ENCODE results near the gene TIE1. TPM values are rescaled to one million over a fixed set of nuclear protein-coding genes. Genes with fewer than 3 reads are reported as not detected.

Gene TIE1
- total RNA-seq, 1 donor from 2014 or later: 48.5 TPM

DNA sequence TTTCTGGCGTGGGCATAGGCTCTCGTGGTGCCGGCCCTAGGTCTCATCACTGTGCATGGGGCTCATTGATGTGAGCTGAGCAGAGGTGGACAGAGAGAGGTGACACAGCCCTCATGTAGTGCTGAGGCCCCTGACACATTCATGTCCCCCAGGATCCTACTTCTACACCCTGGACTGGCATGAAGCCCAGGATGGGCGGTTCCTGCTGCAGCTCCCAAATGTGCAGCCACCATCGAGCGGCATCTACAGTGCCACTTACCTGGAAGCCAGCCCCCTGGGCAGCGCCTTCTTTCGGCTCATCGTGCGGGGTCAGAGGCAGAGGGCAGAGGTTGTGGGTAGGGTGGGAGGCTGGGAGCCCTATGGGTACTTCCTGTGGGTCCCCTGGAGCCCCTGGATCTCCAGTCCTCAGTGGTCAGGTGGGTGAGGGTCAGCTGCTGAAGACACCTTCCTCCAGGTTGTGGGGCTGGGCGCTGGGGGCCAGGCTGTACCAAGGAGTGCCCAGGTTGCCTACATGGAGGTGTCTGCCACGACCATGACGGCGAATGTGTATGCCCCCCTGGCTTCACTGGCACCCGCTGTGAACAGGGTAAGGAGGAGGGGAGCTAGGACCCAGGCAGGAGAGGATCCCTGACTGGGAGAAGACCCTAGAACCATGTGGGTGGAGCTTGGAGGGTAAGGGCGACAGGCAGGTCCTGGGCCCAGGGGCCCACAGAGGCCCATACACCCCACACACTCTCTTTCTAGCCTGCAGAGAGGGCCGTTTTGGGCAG, 6.1 kb downstream of the TIE1 start:
- ATAC-seq (peak in 1 of 2 donors; percentile 2), DNase-seq (peak; percentile 49)
- no peaks in the 10 kb centered on the region for H3K9me3 ChIP-seq
- no peaks in the 10 kb centered on the region for H3K27me3 ChIP-seq (ENCODE audit: low read depth)
- peak overlapping the region; percentile 31 for H3K27ac ChIP-seq
- peaks cover 8% of the 10 kb centered on the region for H3K36me3 ChIP-seq
- TF ChIP-seq, protein P1, sequence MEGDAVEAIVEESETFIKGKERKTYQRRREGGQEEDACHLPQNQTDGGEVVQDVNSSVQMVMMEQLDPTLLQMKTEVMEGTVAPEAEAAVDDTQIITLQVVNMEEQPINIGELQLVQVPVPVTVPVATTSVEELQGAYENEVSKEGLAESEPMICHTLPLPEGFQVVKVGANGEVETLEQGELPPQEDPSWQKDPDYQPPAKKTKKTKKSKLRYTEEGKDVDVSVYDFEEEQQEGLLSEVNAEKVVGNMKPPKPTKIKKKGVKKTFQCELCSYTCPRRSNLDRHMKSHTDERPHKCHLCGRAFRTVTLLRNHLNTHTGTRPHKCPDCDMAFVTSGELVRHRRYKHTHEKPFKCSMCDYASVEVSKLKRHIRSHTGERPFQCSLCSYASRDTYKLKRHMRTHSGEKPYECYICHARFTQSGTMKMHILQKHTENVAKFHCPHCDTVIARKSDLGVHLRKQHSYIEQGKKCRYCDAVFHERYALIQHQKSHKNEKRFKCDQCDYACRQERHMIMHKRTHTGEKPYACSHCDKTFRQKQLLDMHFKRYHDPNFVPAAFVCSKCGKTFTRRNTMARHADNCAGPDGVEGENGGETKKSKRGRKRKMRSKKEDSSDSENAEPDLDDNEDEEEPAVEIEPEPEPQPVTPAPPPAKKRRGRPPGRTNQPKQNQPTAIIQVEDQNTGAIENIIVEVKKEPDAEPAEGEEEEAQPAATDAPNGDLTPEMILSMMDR (IDR thresholded peaks at IDR 0.05): no peak
- no peak overlapping the region for H3K4me3 ChIP-seq
- intact Hi-C loops (cut with DNase I): no loop called here
- H3K4me1 ChIP-seq: peaks cover 52% of the 10 kb centered on the region

DNA sequence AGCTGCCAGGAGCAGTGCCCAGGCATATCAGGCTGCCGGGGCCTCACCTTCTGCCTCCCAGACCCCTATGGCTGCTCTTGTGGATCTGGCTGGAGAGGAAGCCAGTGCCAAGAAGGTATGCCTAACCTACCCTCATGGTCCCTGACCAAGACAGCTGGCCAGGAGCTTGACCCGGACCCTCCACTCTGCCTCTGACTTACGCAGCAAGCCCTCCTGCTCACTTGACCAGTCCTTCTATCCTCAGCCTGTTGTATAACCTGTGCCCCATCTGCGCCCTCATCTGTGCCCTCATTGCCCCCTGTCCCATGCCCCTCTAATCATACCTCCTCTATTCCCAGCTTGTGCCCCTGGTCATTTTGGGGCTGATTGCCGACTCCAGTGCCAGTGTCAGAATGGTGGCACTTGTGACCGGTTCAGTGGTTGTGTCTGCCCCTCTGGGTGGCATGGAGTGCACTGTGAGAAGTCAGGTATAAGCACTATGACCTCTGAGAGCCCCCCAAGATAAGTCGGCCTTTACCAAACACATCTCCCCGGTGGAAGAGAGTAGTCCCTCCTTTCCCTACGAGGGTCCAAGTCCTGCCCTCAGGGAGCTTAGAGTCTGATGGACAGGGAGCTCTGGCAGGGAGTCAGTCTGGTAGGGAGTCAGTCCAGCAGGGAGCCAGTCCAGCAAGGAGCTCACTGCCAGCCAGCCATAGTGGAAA, 6.8 kb downstream of the TIE1 start:
- TF ChIP-seq, protein P1 (IDR thresholded peaks at IDR 0.05): no peak
- DNase-seq (peak; percentile 24), ATAC-seq (no peak)
- peaks cover 15% of the 10 kb centered on the region for H3K36me3 ChIP-seq
- H3K9me3 ChIP-seq: no peaks in the 10 kb centered on the region
- no peak overlapping the region for H3K4me3 ChIP-seq
- intact Hi-C loops (cut with DNase I): no loop called here
- no peaks in the 10 kb centered on the region for H3K27me3 ChIP-seq (ENCODE audit: low read depth)
- H3K27ac ChIP-seq: no peak overlapping the region
- H3K4me1 ChIP-seq: peaks cover 52% of the 10 kb centered on the region

DNA sequence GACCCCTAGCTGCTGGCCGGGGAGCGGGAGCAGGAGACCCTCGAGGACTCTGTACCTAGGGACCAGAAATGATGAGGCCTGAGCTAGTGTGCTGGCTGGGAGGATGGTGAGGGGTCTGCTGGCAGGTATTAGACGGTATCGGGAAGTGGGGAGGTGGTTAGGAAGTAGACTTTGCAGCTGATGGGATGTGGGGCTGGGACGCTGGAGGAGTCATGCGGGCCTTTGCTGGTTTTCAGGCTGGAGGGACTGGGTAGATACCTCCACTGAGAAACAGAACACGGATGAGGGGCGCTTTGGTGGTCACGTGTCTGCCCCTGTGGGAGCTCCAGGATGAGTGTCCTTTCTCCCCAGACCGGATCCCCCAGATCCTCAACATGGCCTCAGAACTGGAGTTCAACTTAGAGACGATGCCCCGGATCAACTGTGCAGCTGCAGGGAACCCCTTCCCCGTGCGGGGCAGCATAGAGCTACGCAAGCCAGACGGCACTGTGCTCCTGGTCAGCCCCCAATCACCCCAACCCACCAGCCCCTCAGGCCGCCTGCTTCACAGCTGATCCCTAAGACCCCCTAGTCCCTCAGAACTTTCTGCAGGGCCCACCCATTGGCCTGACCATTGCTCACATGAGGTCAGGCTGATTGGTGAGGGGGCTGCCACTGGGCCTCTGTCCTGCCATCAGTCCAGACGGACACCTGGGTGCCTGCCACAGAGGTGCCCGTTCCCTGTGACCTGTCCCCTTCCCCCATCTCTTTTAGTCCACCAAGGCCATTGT, 8.0 kb downstream of the TIE1 start:
- intact Hi-C loops (cut with DNase I): no loop called here
- H3K27ac ChIP-seq: no peak overlapping the region

DNA sequence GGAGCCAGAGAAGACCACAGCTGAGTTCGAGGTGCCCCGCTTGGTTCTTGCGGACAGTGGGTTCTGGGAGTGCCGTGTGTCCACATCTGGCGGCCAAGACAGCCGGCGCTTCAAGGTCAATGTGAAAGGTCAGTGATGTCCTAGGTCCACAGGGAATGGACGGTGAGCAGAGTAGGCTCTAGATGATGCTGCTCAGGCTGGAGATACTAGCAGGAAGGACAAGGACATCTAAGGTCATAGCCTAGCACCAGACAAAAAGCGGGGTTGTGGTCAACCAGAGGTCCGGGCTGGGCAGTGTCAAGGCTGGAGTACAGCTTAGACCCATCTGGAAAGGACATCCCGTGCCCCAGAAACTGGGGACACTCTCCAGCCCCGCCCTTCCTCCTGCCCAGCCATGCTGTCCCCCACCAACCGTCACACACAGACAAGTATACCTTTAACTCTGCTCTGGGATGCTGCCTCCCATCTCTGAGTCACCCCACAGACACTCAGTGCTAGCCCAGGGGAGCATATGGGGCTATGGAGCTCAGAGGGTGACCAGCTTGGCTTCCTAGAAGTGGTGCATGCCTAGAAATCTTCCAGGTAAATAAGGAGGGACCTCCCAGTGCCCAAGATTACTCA, 8.7 kb downstream of the TIE1 start:
- ATAC-seq (no peak), DNase-seq (peak; percentile 39)
- Histone ChIP-seq H3K27me3 (ENCODE audit: low read depth) (no peaks in the 10 kb centered on the region), H3K4me3 (no peak overlapping the region), H3K9me3 (no peaks in the 10 kb centered on the region), H3K4me1 (peaks cover 40% of the 10 kb centered on the region), H3K27ac (no peak overlapping the region), H3K36me3 (peaks cover 15% of the 10 kb centered on the region)
- intact Hi-C loops (cut with DNase I): no loop called here
- TF ChIP-seq, protein P1 (IDR thresholded peaks at IDR 0.05): no peak

More for the DNA sequence above, 8.0 kb downstream of the TIE1 start:
- DNase-seq (peak; percentile 34), ATAC-seq (no peak)
- Histone ChIP-seq H3K4me1 (peaks cover 47% of the 10 kb centered on the region), H3K36me3 (peaks cover 15% of the 10 kb centered on the region), H3K9me3 (no peaks in the 10 kb centered on the region), H3K27me3 (ENCODE audit: low read depth) (no peaks in the 10 kb centered on the region), H3K4me3 (no peak overlapping the region)
- TF ChIP-seq, protein P1 (IDR thresholded peaks at IDR 0.05): no peak

DNA sequence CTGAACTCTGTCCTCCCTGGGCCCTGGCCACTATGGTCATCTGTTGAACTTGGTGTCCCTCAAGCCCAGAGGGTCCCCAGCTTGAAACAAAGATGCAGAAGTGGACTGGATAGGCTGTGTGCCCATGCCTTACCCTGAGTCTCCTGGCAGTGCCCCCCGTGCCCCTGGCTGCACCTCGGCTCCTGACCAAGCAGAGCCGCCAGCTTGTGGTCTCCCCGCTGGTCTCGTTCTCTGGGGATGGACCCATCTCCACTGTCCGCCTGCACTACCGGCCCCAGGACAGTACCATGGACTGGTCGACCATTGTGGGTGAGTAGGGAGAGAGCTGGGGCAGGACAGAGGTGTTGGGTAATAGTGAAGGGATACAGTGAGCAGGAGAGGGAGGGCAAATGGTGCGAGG, 10.7 kb downstream of the TIE1 start:
- intact Hi-C loops (cut with DNase I): no loop called here
- Histone ChIP-seq H3K27ac (no peak overlapping the region), H3K36me3 (peaks cover 15% of the 10 kb centered on the region), H3K4me3 (no peak overlapping the region), H3K4me1 (peaks cover 22% of the 10 kb centered on the region), H3K27me3 (ENCODE audit: low read depth) (no peaks in the 10 kb centered on the region), H3K9me3 (no peaks in the 10 kb centered on the region)
- ATAC-seq (no peak), DNase-seq (peak; percentile 32)
- TF ChIP-seq, protein P1 (IDR thresholded peaks at IDR 0.05): no peak
